Nephron progenitor cell (in vitro differentiated cells): ENCODE data around the gene TTC23.

Experiments used
- DNase-seq: peaks from one replicate; pipeline ENCODE4 v3.0.0; 2021
- H3K27ac Mint-ChIP-seq: 2 replicates; pipeline ENCODE4 v1.8.0; 2021; ENCODE audit warnings: mild to moderate bottlenecking, moderate library complexity, mixed read lengths
- H3K27me3 Mint-ChIP-seq: 2 replicates; pipeline ENCODE4 v1.8.0; 2021; ENCODE audit warnings: mild to moderate bottlenecking, low read depth, mixed read lengths; ENCODE audit not compliant: poor library complexity
- H3K36me3 Mint-ChIP-seq: 2 replicates; pipeline ENCODE4 v1.8.0; 2021; ENCODE audit warnings: low read depth, mixed read lengths
- H3K4me1 Mint-ChIP-seq: 2 replicates; pipeline ENCODE4 v1.8.0; 2021; ENCODE audit warnings: mixed read lengths
- H3K4me3 Mint-ChIP-seq: 2 replicates; pipeline ENCODE4 v1.8.0; 2021; ENCODE audit warnings: mild to moderate bottlenecking, moderate library complexity, mixed read lengths
- H3K9me3 Mint-ChIP-seq: 2 replicates; pipeline ENCODE4 v1.8.0; 2021; ENCODE audit warnings: mild to moderate bottlenecking, moderate library complexity, mixed read lengths
- CTCF ChIP-seq: fragments of 200-600 bp; sonication (generic); IDR thresholded peaks from 2 replicates; pipeline ENCODE4 v1.5.0; 2021; ENCODE audit warnings: antibody characterized with exemption

TTC23 gene

DNA sequence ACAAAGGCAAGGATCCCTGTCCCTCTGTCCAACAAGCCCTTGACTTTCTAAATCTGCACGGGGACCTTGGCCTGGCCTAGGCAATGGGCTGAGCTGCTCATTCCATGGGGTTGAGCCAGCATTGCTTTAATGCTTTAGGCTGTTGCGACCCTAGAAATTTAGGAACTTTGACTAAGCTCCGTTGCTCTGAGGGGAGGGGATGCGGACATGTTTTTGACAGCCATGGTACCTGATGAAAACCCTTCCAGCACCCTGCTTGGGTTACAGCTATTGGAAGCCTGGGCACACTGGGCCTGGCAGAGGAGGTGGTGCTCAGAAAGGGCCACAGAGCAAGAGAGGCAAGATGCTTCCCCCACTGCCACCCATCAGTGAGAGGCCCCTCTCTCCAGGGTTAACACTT, 107.4 kb downstream of the TTC23 start:
- H3K4me1 Mint-ChIP-seq = peaks cover 34% of the 10 kb centered on the region

DNA sequence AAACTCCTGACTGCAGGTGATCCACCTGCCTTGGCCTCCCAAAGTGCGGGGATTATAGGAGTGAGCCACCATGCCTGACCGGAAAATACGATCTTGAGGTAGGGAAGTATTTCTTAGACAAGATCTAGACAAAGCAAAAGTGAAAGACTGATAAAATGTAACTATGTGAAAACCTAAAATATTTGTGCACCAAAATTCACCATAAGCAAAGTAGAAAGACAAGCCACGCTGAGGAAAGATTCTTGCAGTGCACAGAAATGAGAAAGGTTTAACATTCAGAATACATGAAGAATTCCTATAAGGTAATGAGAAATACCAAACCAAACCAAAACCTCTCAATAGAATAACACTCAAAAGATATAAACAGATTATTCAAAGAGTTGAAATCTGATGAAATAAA, 108.8 kb downstream of the TTC23 start:
- no peak for TF ChIP-seq CTCF
- DNase-seq = no peak
- no peak overlapping the region for H3K4me3 Mint-ChIP-seq
- H3K4me1 Mint-ChIP-seq = peaks cover 34% of the 10 kb centered on the region
- no peaks in the 10 kb centered on the region for H3K9me3 Mint-ChIP-seq
- H3K27me3 Mint-ChIP-seq = peaks cover 2% of the 10 kb centered on the region
- peaks cover 41% of the 10 kb centered on the region for H3K36me3 Mint-ChIP-seq
- H3K27ac Mint-ChIP-seq = no peak overlapping the region

More for the DNA sequence above, 107.4 kb downstream of the TTC23 start:
- no peak for TF ChIP-seq CTCF
- DNase-seq = no peak
- peaks cover 37% of the 10 kb centered on the region for H3K36me3 Mint-ChIP-seq
- no peaks in the 10 kb centered on the region for H3K9me3 Mint-ChIP-seq
- H3K27ac Mint-ChIP-seq = no peak overlapping the region
- H3K27me3 Mint-ChIP-seq = no peaks in the 10 kb centered on the region
- no peak overlapping the region for H3K4me3 Mint-ChIP-seq

DNA sequence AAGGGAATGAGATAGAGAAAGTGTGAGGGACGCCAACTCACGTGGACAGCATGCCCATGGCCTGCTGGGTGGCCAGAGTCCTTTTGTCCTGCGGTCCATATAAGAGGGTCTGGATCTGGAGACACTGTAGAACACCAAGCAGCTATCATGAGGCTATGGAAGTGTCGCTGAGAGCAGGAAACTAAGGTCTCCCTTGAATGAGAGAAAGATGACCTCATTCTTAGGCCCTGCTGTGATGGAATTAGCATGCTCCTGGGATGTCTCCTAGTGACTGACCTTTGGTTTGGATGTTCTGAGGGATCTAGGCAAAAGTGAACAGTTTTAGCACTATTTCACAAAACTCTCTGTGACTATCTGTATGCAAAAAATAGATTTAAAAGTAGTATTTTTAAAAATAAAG, 110.1 kb downstream of the TTC23 start:
- peaks cover 2% of the 10 kb centered on the region for H3K27me3 Mint-ChIP-seq

DNA sequence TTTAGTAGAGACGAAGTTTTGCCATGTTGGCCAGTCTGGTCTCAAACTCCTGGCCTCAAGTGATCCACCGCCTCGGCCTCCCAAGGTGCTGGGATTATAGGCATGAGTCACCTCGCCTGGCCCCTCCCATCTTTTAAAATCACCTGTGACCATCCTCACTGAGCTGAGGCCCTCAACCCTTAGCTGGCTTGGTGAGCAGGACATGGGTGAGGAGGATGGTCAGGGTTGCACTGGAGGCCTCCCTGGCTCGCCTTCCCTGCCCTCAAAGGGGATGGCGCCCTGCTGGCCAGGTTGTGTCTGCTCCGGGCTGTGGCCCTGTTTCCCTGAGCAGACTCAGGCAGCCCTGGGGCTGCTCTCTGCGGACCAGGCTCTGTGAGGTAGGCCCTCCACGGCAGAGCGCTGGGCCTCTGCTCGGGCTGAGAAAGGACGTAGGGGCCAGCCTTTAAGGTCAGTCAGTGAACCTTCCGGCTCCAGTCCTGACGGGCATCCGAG, 110.8 kb downstream of the TTC23 start:
- H3K4me3 Mint-ChIP-seq = no peak overlapping the region
- H3K9me3 Mint-ChIP-seq = no peaks in the 10 kb centered on the region
- H3K4me1 Mint-ChIP-seq = peaks cover 17% of the 10 kb centered on the region
- TF ChIP-seq CTCF = no peak
- H3K27ac Mint-ChIP-seq = no peak overlapping the region
- DNase-seq = no peak
- peaks cover 2% of the 10 kb centered on the region for H3K27me3 Mint-ChIP-seq
- H3K36me3 Mint-ChIP-seq = peaks cover 43% of the 10 kb centered on the region

More for the DNA sequence above, 110.1 kb downstream of the TTC23 start:
- Mint-ChIP-seq H3K36me3 (peaks cover 42% of the 10 kb centered on the region), H3K9me3 (no peaks in the 10 kb centered on the region), H3K4me3 (no peak overlapping the region), H3K27ac (no peak overlapping the region), H3K4me1 (peaks cover 25% of the 10 kb centered on the region)
- DNase-seq = no peak
- no peak for TF ChIP-seq CTCF

GRCh38 chr15:99137877-99138276, 111.5 kb downstream of the TTC23 start:
- DNase-seq = no peak
- TF ChIP-seq CTCF = no peak
- Mint-ChIP-seq H3K27ac (no peak overlapping the region), H3K9me3 (no peaks in the 10 kb centered on the region), H3K4me1 (peaks cover 11% of the 10 kb centered on the region), H3K27me3 (peaks cover 2% of the 10 kb centered on the region), H3K4me3 (no peak overlapping the region), H3K36me3 (peaks cover 43% of the 10 kb centered on the region)

DNA sequence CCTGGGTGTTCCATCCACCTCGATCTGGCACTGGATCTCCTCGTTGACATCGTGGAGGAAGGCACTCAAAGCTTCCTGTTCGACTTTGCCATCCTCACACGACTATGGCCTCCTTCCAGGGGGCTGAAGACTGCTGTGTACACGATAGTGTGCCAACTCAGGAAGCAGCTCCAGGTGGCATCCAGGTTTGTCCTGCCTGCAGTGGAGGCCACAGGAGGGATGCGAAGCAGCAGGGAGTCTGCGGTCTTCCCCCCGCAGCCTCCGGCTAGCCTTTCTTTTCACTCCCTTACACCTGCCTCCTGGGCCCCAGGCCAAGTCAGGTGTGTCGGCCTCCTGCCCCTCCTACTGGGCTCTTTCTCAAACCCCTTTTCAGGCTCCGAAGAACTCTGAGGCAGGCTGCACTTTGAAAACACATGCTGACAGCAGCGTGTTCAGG, 112.3 kb downstream of the TTC23 start:
- Mint-ChIP-seq H3K4me3 (no peak overlapping the region), H3K27ac (no peak overlapping the region), H3K9me3 (no peaks in the 10 kb centered on the region), H3K36me3 (peaks cover 43% of the 10 kb centered on the region), H3K4me1 (peaks cover 9% of the 10 kb centered on the region), H3K27me3 (peaks cover 2% of the 10 kb centered on the region)
- no peak for DNase-seq
- TF ChIP-seq CTCF = no peak
